ENCODE results near the gene BLCAP. TPM values are rescaled to one million over a fixed set of nuclear protein-coding genes. Genes with fewer than 3 reads are reported as not detected.

BLCAP gene
- total and polyA plus RNA-seq, 2 experiments from 2014 or later, result 62.2 to 64.8 TPM

- no peak for TF ChIP-seq POLR2AphosphoS5 (IDR thresholded peaks at IDR 0.05; ENCODE audit: low read depth)
- TF ChIP-seq EZH2phosphoT487 (IDR thresholded peaks at IDR 0.05; ENCODE audit: unreplicated experiment), result no peak
- no peak for TF ChIP-seq ZNF462 (CRISPR knock-in tag; IDR thresholded peaks at IDR 0.05)
- no peak for TF ChIP-seq ETS1 (IDR thresholded peaks at IDR 0.05)
- no peak for TF ChIP-seq ZNF114 (CRISPR knock-in tag; IDR thresholded peaks at IDR 0.05)
- no peak overlapping the region for H3K4me3 ChIP-seq
- no peaks in the 10 kb centered on the region for H3K27me3 ChIP-seq (ENCODE audit: insufficient read depth)
- H3K4me2 ChIP-seq, result no peak overlapping the region
- H3K4me1 Mint-ChIP-seq, result no peaks in the 10 kb centered on the region; the same call in 2 of the 3 replicates
- H3F3A ChIP-seq (replicated peaks; ENCODE audit: low read depth), result no peaks in the 10 kb centered on the region
- no peaks in the 10 kb centered on the region for H3K79me2 ChIP-seq (replicated peaks; ENCODE audit: insufficient read depth)
- H3K9me3 Mint-ChIP-seq, result no peaks in the 10 kb centered on the region
- no peak overlapping the region for H2AFZ ChIP-seq
- peaks cover 7% of the 10 kb centered on the region; the same call in 1 of the 2 replicates for H3K4me1 ChIP-seq (ENCODE audit: insufficient read depth)
- no peak overlapping the region for H3K4me3 Mint-ChIP-seq
- H3K9me2 ChIP-seq (ENCODE audit: insufficient read depth), result peaks cover 6% of the 10 kb centered on the region
- H4K20me1 ChIP-seq (replicated peaks; ENCODE audit: insufficient read depth), result peaks cover 12% of the 10 kb centered on the region; the same call in 1 of the 2 replicates
- H3K36me3 Mint-ChIP-seq (ENCODE audit: low read depth), result no peaks in the 10 kb centered on the region
- ATAC-seq (no peak), DNase-seq (ENCODE audit: low spot score) (no peak)
- no peaks in the 10 kb centered on the region for H3K36me3 ChIP-seq (ENCODE audit: insufficient read depth)
- H3K27ac Mint-ChIP-seq, result no peak overlapping the region
- no peaks in the 10 kb centered on the region for H3K27me3 Mint-ChIP-seq (ENCODE audit: insufficient read depth, low read depth, poor library complexity)
- H3K27ac ChIP-seq (ENCODE audit: low read depth), result no peak overlapping the region
These were observed 27.4 kb downstream of the BLCAP start for GRCh38 chr20:37500311-37500710.

Measured in GM23338 (cell line).